HG03139 (cell line): ENCODE results near the gene PBXIP1.

Source experiments
- ATAC-seq: cut with Tn5 transposase; IDR thresholded peaks from one replicate; pipeline ENCODE4 v1.9.1; 2021; ENCODE audit not compliant: unreplicated experiment

Gene PBXIP1

GRCh38 chr1:154901591-154901990, 54.3 kb downstream of the PBXIP1 start:
- no peak for ATAC-seq

DNA sequence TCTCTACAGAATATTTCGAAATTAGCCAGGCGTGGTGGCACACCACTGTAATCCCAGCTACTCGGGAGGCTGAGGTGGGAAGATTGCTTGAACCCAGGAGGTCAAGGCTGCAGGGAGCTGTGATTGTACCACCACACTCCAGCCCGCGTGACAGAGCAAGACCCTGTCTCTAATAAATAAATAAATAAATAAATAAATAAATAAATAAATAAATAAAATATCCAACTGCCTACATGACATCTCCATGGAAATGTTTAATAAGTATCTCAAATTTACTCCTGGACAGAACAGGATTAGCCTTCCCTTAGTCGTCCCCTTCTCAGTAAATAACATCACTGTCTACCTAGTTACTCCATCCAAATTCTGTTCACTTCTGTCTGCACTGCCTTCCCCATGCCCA, 56.9 kb downstream of the PBXIP1 start:
- no peak for ATAC-seq

DNA sequence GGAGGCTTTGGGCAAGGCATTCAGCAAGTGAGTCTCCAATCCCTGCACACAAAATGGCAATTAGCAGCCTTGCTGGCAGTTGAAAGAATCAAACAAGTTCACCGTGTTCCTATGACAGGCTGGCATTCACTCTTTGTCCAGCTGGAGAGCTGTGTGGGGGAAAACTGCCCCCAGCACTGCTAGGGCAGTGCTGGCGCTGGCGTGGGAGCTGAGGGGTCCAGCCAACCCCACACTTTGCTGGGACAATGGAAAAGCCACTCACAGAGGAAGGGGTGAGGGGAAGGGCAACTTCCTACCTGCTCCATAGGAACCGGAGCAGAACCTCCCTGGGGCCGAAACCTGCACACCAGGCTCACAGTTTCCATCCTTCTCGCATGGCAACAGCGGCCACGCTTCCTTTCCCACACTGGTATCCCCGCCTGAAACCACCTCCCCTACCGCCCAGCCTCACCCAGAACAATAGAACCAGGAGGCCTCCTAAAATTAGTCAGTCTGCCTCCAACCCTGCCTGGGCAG, 59.1 kb downstream of the PBXIP1 start:
- ATAC-seq, result no peak

GRCh38 chr1:154895798-154896197, 60.1 kb downstream of the PBXIP1 start:
- no peak for ATAC-seq
